ENCODE results near the gene ARL17B. TPM values are rescaled to one million over a fixed set of nuclear protein-coding genes. Genes with fewer than 3 reads are reported as not detected.
"Not testable (repeated sequence)": the region's sequence is repeated elsewhere in the genome, so short reads cannot be mapped to it uniquely, and the experiment has no call there.

Gene ARL17B
- total RNA-seq, 4 donors from 2014 or later = 11.5 to 20.6 (median 18.0) TPM; not detected in 1

DNA sequence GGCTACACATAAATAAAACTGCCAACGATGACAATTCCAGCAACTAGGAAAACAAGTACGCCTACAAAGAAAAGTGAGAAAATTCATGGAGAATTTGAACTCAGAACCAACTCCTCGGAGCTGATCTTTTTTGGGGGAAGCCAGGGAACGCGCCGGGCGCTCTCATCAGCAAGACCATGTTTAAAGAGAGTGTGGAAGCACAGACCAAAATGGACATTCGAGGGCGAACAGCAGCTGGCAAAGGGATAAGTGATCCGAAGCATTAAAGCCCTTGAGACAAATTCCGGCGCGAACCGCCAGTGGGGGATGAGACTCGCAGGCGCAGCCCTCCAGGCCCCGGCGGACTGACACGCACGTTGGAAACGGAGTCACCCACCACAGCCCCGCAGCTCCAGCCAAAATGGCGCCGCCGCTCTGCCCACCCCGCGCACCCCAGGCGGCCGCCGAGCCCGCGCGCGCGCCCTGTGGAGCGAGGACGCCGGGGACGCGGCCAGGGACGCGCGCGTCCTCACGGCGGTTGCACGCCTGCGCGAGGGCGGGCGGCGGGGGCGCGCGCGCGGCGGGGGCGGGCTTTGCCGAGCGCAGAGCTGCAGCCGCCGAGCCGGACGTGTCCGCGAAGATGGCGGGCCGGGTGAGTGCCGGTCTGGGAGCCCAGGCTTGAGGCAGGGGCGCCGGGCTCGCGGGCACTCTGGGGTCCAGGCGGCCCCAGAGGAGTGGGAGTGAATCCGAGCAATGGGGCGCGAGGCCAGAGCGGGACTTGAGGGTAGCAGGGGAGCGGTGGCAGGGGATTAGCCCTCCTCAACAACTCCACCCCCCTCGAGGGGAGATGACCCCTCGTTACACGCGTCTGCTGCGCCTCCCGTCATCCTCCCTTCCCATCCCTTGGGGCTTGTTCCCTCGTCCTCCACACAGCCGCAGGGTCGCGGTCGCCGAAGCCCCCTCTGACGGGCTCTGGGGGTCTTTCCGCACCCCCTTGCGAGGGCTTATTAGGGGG, 11.0 kb upstream of the ARL17B start:
- H3K27ac ChIP-seq; H3K4me1 ChIP-seq; H3K27me3 ChIP-seq; DNase-seq; H3K4me3 ChIP-seq; in situ Hi-C loops (cut with MboI; ENCODE audit: low pct_ligation_motif_present in 1 of 4, low pct_unique_long_range_greater_than_20kb in 1 of 4, low sequenced_read_pairs in 3 of 4); H3K36me3 ChIP-seq; intact Hi-C loops (cut with DNase I; ENCODE audit: low total_unique reads); H3K9me3 ChIP-seq: not testable (repeated sequence)
- no CpG with 5 or more reads among the region's 95 CpGs for WGBS, 2 donors (ENCODE audit: low coverage in 1 of 2)

DNA sequence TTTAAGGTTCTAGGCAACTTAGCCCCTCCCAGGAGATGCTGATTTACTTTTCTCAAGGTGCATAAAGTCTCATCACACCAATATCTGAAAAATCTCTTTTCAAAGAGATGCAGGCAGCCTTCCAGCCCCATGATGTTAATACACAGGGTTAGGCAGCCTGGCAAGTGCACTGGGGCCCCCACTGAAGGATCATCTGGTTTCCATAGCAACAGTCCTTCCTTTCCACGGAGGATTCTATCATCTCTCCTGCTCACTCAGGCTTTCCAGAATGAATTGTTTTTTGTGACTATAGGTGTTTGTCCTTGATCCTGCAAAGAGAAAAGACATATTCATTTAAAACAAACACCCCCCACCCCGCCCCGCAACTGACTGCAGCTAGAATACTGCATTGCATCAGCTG, 6.0 kb upstream of the ARL17B start:
- in situ Hi-C loops (cut with MboI; ENCODE audit: low pct_ligation_motif_present in 1 of 4, low pct_unique_long_range_greater_than_20kb in 1 of 4, low sequenced_read_pairs in 3 of 4); H3K27me3 ChIP-seq; DNase-seq; H3K36me3 ChIP-seq; H3K9me3 ChIP-seq; H3K4me1 ChIP-seq; intact Hi-C loops (cut with DNase I; ENCODE audit: low total_unique reads); H3K4me3 ChIP-seq; H3K27ac ChIP-seq: not testable (repeated sequence)
- no CpG with 5 or more reads among the region's 3 CpGs for WGBS, 2 donors (ENCODE audit: low coverage in 1 of 2)

DNA sequence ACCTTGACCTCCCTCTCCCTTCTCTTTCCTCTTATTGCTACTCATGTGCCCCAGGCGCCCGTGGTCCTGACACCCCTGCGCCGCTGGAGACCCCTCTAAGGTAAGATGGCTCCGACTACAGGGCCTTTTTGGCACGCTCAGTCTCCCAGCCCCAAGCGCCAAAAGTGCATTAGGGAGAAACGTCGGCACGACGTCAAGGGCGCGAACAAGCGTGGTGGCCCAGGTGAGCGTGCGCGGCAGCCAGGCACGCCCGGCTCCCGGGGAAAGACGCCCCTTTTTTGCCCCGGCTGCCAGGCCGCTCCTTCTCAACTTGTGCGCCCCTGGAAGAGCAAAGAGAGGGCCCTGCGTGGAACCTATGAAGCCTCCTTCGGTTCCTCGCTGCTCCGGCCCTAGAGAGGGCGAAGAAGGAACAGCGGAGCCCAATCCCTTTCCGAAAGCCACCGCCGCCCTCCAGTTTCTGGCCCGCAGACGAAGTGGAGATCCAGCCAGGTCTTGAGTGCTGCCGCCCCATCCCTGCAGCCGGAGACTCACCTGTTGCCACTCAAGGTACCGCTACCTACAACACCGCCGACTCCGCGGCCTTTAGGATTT, 326 bp downstream of the ARL17B start:
- in situ Hi-C loops (cut with MboI; ENCODE audit: low pct_ligation_motif_present in 1 of 4, low pct_unique_long_range_greater_than_20kb in 1 of 4, low sequenced_read_pairs in 3 of 4); H3K4me3 ChIP-seq; H3K9me3 ChIP-seq; DNase-seq; H3K27me3 ChIP-seq; intact Hi-C loops (cut with DNase I; ENCODE audit: low total_unique reads); H3K4me1 ChIP-seq; H3K36me3 ChIP-seq; H3K27ac ChIP-seq: not testable (repeated sequence)
- WGBS, 2 donors (ENCODE audit: low coverage in 1 of 2) = no CpG with 5 or more reads among the region's 42 CpGs

DNA sequence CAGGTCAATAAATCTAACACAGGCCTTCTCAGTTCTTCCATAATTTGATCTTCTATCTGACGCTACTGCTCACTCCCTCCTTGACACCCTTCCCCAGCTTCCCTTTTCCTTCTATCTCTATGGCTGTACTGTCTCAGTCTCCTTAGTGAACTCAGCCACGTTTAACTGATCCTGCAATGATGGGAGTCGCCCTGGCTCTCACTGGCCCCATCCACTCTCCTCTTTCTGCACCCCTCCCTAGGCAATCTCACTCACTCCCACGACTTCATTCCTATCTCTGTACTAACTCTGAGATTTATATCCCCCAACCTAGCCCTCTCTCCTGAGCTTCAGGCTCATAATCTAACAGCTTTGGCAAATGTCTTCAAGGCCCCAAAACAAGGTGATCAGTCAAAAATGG, 7.7 kb downstream of the ARL17B start:
- H3K36me3 ChIP-seq; H3K4me3 ChIP-seq; H3K27me3 ChIP-seq; in situ Hi-C loops (cut with MboI; ENCODE audit: low pct_ligation_motif_present in 1 of 4, low pct_unique_long_range_greater_than_20kb in 1 of 4, low sequenced_read_pairs in 3 of 4); intact Hi-C loops (cut with DNase I; ENCODE audit: low total_unique reads); DNase-seq; H3K27ac ChIP-seq; H3K9me3 ChIP-seq; H3K4me1 ChIP-seq: not testable (repeated sequence)
- no CpG with 5 or more reads among the region's 4 CpGs for WGBS, 2 donors (ENCODE audit: low coverage in 1 of 2)

DNA sequence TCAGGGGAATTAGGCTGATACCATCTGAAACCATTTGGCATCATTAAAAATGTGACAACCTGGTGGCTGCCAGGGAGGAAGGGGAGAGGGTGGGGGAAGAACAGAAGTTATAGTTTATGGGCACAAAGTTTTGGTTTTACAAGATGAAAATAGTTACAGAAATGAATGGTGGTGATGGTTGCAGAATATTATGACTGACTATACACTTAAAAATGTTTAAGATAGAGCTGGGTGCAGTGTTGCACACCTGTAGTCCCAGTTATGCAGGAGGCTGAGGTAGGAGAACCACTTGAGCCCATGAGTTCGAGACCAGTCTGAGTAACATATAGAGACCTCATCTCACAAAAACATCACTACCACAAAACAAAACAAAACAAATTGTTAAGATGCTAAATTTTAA, 12.5 kb downstream of the ARL17B start:
- DNase-seq; H3K36me3 ChIP-seq; H3K27me3 ChIP-seq; H3K4me1 ChIP-seq; H3K4me3 ChIP-seq; H3K27ac ChIP-seq; intact Hi-C loops (cut with DNase I; ENCODE audit: low total_unique reads); in situ Hi-C loops (cut with MboI; ENCODE audit: low pct_ligation_motif_present in 1 of 4, low pct_unique_long_range_greater_than_20kb in 1 of 4, low sequenced_read_pairs in 3 of 4); H3K9me3 ChIP-seq: not testable (repeated sequence)
- WGBS, 2 donors (ENCODE audit: low coverage in 1 of 2) = no CpG with 5 or more reads among the region's 1 CpG

DNA sequence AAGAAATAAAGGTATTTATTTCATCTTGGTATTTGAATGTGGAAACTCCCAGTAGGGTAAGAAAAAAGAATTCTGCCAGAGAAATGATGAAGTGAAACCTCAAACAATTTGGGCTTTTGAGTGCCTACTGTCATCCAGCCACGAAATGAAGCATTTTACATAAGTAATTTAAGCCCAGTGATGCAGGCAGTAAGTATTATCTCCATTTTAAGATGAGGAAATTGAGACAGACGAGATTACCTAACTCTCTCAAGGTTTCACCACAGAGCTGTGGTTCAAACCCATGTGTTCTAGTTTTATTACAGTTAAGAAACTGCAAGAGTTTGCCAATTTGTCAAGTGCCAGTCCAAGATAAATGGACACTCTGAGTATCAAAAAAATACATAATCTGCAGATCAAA, 13.2 kb downstream of the ARL17B start:
- H3K27ac ChIP-seq; in situ Hi-C loops (cut with MboI; ENCODE audit: low pct_ligation_motif_present in 1 of 4, low pct_unique_long_range_greater_than_20kb in 1 of 4, low sequenced_read_pairs in 3 of 4); DNase-seq; H3K4me1 ChIP-seq; H3K9me3 ChIP-seq; H3K4me3 ChIP-seq; H3K27me3 ChIP-seq; H3K36me3 ChIP-seq; intact Hi-C loops (cut with DNase I; ENCODE audit: low total_unique reads): not testable (repeated sequence)
- WGBS, 2 donors (ENCODE audit: low coverage in 1 of 2) = no CpG with 5 or more reads among the region's 2 CpGs

DNA sequence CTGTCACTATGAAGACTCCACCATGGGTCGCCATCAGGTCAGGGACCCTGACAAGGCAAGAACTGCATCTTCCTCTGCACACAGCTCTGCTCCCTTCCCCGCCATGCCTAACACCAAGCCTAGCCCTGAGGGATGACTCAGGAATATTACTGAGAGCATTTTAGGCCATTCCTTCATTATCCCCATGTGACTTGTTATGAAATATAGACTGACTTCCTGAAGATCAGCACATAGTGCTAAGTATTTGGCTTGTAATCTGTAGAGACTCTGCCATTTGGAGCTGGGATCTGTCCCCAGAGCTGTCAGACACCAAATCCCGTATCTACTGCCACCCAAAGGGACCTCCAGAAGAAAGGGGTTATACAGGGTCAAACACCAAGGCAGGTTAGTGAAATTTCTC, 19.4 kb downstream of the ARL17B start:
- H3K9me3 ChIP-seq; H3K27ac ChIP-seq; H3K27me3 ChIP-seq; H3K4me3 ChIP-seq; H3K36me3 ChIP-seq; H3K4me1 ChIP-seq; DNase-seq; intact Hi-C loops (cut with DNase I; ENCODE audit: low total_unique reads); in situ Hi-C loops (cut with MboI; ENCODE audit: low pct_ligation_motif_present in 1 of 4, low pct_unique_long_range_greater_than_20kb in 1 of 4, low sequenced_read_pairs in 3 of 4): not testable (repeated sequence)
- no CpG with 5 or more reads among the region's 3 CpGs for WGBS, 2 donors (ENCODE audit: low coverage in 1 of 2)

DNA sequence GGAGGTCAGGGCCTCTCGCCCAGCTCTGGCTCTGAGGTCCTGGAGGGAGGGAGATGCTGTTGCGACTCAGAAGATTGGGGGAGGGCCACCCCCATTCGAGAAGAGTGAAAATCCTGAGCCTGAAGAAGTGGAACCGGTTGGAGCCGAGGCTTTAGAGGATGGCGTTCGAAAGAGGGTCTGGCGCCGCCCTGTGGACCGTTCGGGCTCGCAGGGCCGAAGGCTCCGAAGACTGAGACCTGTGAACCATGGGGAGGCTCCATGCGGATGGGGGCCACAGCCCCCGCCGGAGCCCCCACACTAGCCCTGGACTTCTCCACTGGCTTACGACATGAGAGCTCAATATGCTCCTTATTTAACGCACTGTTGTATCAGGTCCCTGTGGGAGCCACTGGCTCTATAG, 20.3 kb downstream of the ARL17B start:
- intact Hi-C loops (cut with DNase I; ENCODE audit: low total_unique reads); H3K36me3 ChIP-seq; H3K4me3 ChIP-seq; H3K9me3 ChIP-seq; H3K27me3 ChIP-seq; H3K4me1 ChIP-seq; in situ Hi-C loops (cut with MboI; ENCODE audit: low pct_ligation_motif_present in 1 of 4, low pct_unique_long_range_greater_than_20kb in 1 of 4, low sequenced_read_pairs in 3 of 4); H3K27ac ChIP-seq; DNase-seq: not testable (repeated sequence)
- no CpG with 5 or more reads among the region's 19 CpGs for WGBS, 2 donors (ENCODE audit: low coverage in 1 of 2)

DNA sequence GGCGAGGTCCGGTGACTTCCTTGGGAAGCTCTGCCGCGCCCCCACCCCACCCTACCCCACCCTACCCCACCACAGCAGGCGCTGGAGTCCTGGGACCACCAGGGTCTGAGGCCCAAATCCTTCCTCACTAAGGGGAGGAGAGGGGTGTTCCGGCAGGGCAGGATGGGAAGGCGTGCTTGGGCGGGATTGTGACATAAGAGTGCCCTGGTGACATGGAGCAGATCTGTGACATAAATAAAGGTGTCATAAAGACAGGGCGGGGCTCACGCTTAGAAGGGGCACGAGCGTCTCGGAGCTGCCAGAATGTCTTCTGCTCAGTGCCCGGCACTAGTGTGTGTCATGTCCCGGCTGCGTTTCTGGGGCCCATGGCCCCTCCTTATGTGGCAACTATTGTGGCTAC, 66.7 kb downstream of the ARL17B start, which contains the start of gene LRRC37A:
Gene LRRC37A (plus strand): TSS at position 301 of the 400 bp plus-strand sequence. CDS start 3 bp downstream, at position 304.
- intact Hi-C loops (cut with DNase I; ENCODE audit: low total_unique reads); in situ Hi-C loops (cut with MboI; ENCODE audit: low pct_ligation_motif_present in 1 of 4, low pct_unique_long_range_greater_than_20kb in 1 of 4, low sequenced_read_pairs in 3 of 4): not testable (repeated sequence)
- WGBS, 2 donors (ENCODE audit: low coverage in 1 of 2) = no CpG with 5 or more reads among the region's 16 CpGs

DNA sequence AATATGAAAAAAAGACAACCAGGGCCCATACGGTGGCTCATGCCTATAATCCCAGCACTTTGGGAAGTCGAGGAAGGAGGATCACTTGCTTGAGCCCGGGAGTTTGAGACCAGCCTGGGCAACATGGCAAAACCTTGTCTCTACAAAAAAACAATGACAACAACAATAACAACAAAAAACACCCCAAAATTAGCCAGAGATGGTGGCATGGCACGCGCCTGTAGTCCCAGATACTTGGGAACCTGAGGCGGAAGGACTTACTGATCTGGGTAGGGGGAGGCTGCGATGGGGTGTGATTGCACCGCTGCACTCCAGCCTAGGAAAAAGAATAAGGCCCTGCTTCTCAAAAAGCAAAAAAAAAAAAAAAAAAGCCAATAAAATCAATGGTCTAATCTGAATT, 69.9 kb downstream of the ARL17B start:
- H3K27me3 ChIP-seq; in situ Hi-C loops (cut with MboI; ENCODE audit: low pct_ligation_motif_present in 1 of 4, low pct_unique_long_range_greater_than_20kb in 1 of 4, low sequenced_read_pairs in 3 of 4); intact Hi-C loops (cut with DNase I; ENCODE audit: low total_unique reads); H3K36me3 ChIP-seq; H3K4me1 ChIP-seq; DNase-seq; H3K9me3 ChIP-seq; H3K4me3 ChIP-seq: not testable (repeated sequence)
- peak overlapping the region in 1 of 4 donors; percentile 38 for H3K27ac ChIP-seq
- WGBS, 2 donors (ENCODE audit: low coverage in 1 of 2) = 93 to 100% methylated on average over 6 to 8 of the region's 8 CpGs

More for the DNA sequence above, 66.7 kb downstream of the ARL17B start, which contains the start of gene LRRC37A:
- not testable (repeated sequence) for H3K27ac ChIP-seq, H3K9me3 ChIP-seq, DNase-seq, H3K27me3 ChIP-seq, H3K36me3 ChIP-seq, H3K4me1 ChIP-seq, H3K4me3 ChIP-seq

Data from transverse colon (tissue), 4 donors.